DMS79 treated with DMSO at 0.1 percent for 48 hours (cell line): Measurements from ENCODE around the gene PYCR2.
A peak's percentile ranks its signal among the peaks of the same experiment; 100 is the strongest.
"Not testable (repeated sequence)": the region's sequence is repeated elsewhere in the genome, so short reads cannot be mapped to it uniquely, and the experiment has no call there.

Experiments used
- DNase-seq: peaks from one replicate; lab custom pipeline; 2025; lab: John Stamatoyannopoulos, UW

PYCR2 gene

DNA sequence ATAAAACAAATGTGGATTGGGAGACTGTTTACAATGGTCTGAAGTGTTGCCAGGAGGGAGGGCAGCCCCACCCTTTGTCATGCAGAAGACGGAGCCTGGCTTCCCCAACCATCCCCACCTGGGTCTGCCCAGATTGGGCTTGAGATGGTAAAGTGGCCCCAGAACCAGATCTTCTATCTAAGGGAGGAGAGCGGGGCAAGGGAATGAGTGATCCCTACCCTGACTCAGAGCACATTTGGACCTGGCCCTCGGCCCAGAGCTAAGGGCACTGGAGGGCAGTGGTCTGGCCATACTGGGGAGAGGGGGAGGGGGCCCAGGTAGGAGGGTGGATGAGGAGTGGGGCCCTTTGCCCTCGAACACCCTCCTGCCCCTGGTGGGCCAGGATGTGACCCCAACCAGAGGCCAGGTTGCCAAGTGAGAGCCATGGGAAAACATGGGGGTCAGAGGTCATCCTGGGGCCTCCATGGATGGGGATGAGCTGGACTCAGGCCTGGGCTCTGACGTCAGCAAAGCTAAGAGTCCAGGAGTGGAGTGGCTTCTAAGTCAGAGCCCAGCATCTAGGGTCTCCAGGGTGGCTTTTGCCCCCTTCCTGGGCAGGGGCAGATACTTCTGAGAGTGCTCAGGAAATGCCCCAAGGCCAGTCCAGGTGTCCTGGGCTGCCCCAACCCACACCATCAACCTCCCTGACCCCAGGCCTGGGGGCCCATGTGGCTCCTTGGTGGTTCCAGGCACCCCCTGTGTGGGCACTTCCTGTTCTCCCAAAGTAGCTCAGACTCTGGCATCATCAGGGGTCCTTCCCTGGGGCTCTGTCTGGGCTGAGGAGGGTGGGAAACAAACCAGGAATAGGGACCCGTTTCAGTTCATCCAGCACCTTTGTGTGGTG, 33.5 kb downstream of the PYCR2 start:
- DNase-seq: no peak

GRCh38 chr1:225889743-225890142, 34.3 kb downstream of the PYCR2 start:
- DNase-seq: no peak

DNA sequence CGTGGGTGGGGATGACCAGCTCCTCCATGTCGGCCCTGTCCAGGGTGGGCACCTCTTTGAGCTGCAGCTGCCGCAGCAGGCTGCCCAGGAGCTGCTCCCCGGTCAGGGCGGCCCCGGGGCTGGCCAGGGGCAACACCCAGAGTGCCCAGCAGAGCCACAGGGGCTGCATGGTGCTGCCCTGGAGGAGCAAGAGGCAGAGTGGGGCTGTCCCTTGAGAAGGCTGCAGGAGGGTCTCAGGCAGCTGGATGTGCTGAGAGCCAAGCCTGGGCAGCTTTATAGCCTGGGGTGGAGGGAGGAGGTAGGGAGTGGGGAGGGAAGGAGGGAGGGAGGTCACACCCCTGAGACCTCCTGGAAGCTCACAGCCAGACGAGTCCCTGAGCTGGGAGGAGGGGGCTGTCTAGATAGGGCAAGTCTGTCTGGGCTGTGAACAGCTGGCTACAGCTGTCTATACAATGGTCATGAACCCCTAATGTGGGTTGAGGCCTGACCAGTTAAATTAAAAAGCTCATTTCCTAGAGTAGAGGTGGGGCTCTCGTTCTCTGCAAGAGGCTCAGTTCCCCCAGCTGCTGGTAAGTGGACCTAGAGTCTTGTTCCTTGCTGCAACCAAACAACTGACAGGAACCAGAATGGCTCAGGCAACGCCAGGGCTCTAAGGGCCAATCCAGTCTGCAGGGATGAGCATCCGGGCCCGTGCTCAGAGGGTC, 35.0 kb downstream of the PYCR2 start, which contains the start of gene LEFTY1:
TSS of gene LEFTY1 (minus strand) at position 249 of the 704 bp plus-strand sequence. CDS start at position 169, 80 bp downstream.
- no peak for DNase-seq

DNA sequence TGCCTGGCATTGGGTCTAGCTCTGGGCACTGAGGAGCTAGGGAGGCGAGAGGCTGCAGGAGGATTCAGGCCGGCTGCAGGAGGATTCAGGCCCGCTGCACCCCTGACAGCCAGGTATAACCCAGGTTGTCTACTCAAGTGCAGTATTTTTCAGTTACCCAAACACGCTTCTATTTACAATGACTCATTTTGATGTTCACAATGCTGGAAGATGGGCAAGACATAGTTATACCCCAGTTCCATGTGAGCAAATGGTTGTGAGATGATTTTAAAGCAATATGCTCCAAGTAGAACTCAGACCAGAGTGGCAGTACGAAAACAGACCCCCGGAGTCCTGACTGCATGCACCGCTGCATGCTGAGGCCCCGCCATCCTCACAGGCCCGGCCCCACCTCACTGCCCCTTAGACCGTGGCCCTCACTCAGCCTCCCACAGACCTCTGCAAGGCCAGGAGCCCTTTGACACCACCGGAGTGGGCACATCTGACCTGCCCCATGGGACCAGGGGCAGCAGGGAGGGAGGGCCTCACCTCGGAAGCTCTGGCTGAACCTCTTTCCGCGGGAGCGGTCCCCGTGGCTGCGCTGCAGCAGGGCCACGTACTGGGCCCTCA, 35.7 kb downstream of the PYCR2 start:
- DNase-seq: no peak

- not testable (repeated sequence) for DNase-seq
Measured at GRCh38 chr1:225887554-225888288, 36.3 kb downstream of the PYCR2 start.

GRCh38 chr1:225887030-225887314, 37.1 kb downstream of the PYCR2 start:
- no peak for DNase-seq

- no peak for DNase-seq
Measured at GRCh38 chr1:225886159-225887029, 37.7 kb downstream of the PYCR2 start.

- DNase-seq: no peak
Measured at GRCh38 chr1:225885336-225885735, 38.7 kb downstream of the PYCR2 start.

DNA sequence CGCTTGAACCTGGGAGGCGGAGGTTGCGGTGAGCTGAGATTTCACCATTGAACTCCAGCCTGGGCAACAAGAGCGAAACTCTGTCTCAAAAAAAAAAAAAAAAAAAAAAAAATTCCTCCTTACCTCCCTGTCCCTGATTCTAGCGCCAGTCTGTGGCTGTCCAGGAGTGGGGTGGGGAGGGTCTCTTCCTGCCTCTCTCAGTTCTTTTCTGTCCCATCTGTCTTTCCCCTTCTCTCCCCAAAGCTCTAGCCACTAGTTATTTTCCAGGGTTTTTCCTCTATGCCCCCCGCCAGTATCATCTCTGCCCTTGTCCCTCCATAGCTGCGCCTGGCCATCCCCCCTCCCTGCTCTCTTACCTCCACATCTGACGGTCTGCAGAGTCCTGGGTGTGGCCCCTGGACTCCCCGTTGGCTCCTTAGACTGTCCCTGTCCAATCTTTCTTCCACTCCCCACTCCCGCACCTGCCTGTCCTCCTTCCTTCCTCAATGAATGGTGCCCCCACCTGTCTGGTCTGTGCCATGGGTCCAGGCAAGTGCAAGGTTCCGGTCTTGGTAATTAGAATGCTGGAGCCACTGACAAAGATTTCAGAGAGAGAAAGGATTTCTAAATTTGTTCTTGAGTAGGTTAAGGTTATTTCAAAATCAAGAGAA, 40.3 kb downstream of the PYCR2 start:
- DNase-seq: no peak

DNA sequence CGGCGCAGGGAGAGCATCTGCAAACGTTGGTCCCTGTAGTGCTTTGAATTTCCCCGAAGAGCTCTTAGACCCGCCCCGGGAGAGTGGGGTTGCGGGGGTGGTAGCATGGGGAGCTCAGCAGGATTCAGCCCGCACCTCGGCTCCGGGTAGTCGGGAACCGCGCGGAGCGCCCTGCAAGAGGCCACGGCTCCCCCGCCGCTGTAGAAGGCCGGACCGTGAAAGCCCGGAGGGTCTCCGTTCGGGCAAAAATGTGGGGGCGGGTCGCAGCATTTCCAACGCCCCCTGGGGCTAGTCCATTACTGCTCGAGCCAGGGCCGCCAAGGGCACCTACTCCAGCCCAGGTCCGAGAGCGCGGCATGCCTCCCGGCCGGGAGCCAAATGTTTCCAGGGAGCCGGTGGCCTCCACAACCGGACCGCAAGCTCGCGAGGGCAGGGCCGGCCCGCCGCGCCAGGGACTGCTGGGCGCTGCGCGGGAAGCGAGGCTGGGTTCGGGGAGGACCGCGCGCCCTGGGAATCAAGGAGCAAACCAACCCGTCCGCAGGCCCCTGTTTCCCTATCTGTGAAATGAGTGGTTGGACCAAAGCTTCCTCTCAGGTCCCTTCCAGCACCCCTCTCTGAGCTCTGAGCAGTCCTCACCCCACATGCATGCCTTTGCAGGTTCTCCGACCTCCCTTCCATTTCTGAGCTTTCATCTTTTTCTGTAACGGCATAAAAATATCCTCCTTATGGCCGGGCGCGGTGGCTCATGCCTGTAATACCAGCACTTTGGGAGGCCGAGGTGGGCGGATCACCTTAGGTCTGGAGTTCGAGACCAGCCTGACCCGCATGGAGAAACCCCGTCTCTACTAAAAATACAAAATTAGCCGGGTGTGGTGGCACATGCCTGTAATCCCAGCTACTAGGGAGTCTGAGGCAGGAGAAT, 41.1 kb downstream of the PYCR2 start:
- DNase-seq: no peak

DNA sequence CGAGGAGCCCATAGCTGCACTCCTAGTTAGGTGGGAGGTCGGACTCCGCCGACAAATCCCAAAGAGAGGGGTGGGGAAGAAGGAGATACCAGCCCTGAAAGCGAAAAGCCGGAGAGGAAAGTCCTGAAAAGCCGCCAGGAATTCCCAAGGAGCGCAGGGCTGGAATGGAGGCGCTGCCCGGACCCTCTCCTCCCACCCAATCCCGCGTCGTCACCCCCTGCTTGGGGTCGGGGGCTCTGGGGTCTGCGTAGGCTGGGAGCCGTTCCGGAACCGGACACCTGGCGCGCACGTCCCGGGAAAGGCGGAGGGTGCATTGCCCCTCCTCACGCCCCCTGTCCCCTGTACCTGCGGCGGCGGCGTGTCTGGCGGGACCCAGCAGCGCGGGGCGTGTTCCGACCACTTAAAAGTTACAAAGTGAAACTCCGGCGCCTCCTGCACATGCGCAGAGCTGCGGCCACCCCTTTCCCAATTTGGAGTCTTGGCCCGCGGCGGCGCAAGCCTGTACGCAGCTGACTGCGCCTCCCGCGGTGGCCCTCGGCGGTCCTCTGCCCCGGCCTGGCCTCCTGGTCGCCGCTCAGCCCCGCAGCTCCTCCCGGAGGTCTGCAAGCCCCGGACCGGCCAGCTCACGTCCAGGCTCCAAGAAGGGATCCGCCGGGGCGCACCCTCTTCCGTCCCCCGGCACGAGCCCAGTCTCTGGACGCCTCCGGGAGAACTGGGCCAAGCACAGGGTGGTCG, 41.9 kb downstream of the PYCR2 start, which contains the start of gene TMEM63A:
TSS of gene TMEM63A (minus strand) at position 422 of the 735 bp plus-strand sequence. CDS start 4,800 bp downstream, outside the sequence.
- DNase-seq: peak; percentile 67

GRCh38 chr1:225881081-225881958, 42.7 kb downstream of the PYCR2 start:
- no peak for DNase-seq

- DNase-seq: no peak
Measured at GRCh38 chr1:225880636-225881035, 43.4 kb downstream of the PYCR2 start.

- no peak for DNase-seq
Measured at GRCh38 chr1:225880222-225880588, 43.8 kb downstream of the PYCR2 start.

GRCh38 chr1:225879521-225880221, 44.4 kb downstream of the PYCR2 start:
- DNase-seq: no peak

GRCh38 chr1:225878282-225878681, 45.8 kb downstream of the PYCR2 start:
- DNase-seq: no peak

DNA sequence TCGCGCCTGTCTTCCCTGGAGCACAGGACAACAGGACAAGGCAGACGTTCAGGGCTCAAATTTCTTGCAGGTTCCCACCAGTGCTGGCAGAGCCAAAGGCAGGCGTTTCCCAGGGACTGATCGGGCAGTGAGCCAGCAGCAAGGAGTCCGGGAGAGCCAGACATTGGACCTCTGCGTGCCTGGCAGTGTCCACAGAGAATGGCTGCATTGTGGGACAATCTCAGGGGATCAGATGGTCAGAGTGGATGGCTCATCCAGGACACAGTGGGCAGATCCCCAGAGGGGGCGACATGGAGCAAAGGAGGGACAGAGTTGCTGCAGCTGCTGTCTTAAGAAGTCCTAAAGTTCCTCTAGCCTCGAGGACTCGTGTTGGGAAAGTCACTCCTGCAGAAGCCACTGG, 46.5 kb downstream of the PYCR2 start:
- DNase-seq: peak; percentile 21
